ENCODE data around the gene RYR3. TPM values are rescaled to one million over a fixed set of nuclear protein-coding genes. Genes with fewer than 3 reads are reported as not detected.

RYR3 gene
- total RNA-seq, 4 donors from 2014 or later, result 9.1 to 64.0 (median 30.4) TPM

DNA sequence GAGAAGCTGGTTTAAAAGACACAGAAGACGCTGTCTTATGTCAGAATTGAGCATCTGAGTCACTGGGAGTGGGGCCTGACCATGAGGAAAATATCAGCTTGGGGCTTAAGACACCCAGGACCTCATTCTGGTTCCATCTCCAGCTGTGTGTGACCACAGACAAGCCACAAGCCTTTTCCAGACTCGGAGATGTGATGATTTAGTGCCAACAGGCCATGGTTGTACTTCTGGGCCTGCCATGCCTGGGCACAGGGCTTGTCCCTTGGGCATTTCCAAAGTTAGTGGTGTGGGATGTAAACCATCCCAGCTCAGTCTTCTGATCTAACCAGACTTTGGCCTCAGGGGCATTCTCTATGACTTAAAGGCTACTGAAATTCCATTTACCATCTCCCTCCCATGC, 269.8 kb downstream of the RYR3 start:
- DNase-seq, result no peak
- intact Hi-C loops (cut with DNase I; ENCODE audit: low total_unique reads), result no loop called here
- Histone ChIP-seq H3K4me1 (no peaks in the 10 kb centered on the region), H3K36me3 (no peaks in the 10 kb centered on the region), H3K9me3 (no peaks in the 10 kb centered on the region), H3K27me3 (no peaks in the 10 kb centered on the region), H3K27ac (peak overlapping the region in 1 of 2 donors; percentile 45), H3K4me3 (no peak overlapping the region)
- TF ChIP-seq POLR2A (IDR thresholded peaks at IDR 0.05), result no peak
- no peak for TF ChIP-seq CTCF (IDR thresholded peaks at IDR 0.05)

DNA sequence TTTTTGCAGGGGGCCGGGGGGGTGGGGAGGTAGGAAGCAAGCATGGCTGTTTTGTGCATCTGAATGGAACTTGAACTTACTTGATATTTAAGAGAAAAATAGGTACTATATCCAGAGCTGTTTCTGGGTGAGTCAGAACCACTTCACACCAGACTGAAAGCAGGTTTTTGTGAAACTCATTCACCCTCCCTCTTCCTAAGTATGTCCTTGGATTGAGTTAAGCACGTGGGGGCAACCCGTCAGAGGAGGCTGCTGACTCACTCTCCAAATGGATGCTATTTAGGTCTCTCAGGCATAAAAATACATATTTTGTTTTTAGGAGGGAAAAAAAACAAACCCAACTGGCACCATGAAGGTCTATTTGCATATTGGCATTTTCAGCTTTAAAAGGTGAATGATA, 270.3 kb downstream of the RYR3 start:
- no peaks in the 10 kb centered on the region for H3K27me3 ChIP-seq
- peak in 1 of 2 donors; percentile 19 for DNase-seq
- intact Hi-C loops (cut with DNase I; ENCODE audit: low total_unique reads), result no loop called here
- no peak overlapping the region for H3K4me3 ChIP-seq
- H3K4me1 ChIP-seq, result no peaks in the 10 kb centered on the region
- peak overlapping the region in 1 of 2 donors; percentile 45 for H3K27ac ChIP-seq
- H3K9me3 ChIP-seq, result no peaks in the 10 kb centered on the region
- no peak for TF ChIP-seq POLR2A (IDR thresholded peaks at IDR 0.05)
- TF ChIP-seq CTCF (IDR thresholded peaks at IDR 0.05), result no peak
- H3K36me3 ChIP-seq, result no peaks in the 10 kb centered on the region

DNA sequence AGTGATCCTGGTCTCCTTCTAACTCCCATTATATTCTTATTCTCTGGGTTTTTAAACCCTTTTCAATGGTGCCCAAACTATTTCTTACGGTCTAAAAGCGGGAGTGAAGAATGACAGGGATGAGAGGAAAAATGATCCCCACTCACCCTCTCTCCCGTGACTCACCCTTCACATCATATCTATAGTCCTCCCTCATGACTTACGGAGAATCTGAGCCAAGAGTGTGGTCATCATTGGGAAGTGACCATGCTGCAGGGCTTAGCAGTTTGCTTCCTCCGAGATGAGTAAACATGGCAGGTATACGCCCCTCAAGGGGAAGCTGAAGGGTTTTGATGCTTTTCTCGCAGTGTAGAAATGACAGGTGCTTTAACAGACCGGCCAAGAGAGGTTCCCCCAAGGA, 274.0 kb downstream of the RYR3 start:
- DNase-seq, result peak; percentile 22
- intact Hi-C loops (cut with DNase I; ENCODE audit: low total_unique reads), result no loop called here
- TF ChIP-seq POLR2A (IDR thresholded peaks at IDR 0.05), result no peak
- no peak for TF ChIP-seq CTCF (IDR thresholded peaks at IDR 0.05)
- no peak overlapping the region for H3K27ac ChIP-seq
- no peak overlapping the region for H3K4me3 ChIP-seq
- H3K4me1 ChIP-seq, result no peaks in the 10 kb centered on the region
- H3K36me3 ChIP-seq, result no peaks in the 10 kb centered on the region
- H3K27me3 ChIP-seq, result no peaks in the 10 kb centered on the region
- no peaks in the 10 kb centered on the region for H3K9me3 ChIP-seq

DNA sequence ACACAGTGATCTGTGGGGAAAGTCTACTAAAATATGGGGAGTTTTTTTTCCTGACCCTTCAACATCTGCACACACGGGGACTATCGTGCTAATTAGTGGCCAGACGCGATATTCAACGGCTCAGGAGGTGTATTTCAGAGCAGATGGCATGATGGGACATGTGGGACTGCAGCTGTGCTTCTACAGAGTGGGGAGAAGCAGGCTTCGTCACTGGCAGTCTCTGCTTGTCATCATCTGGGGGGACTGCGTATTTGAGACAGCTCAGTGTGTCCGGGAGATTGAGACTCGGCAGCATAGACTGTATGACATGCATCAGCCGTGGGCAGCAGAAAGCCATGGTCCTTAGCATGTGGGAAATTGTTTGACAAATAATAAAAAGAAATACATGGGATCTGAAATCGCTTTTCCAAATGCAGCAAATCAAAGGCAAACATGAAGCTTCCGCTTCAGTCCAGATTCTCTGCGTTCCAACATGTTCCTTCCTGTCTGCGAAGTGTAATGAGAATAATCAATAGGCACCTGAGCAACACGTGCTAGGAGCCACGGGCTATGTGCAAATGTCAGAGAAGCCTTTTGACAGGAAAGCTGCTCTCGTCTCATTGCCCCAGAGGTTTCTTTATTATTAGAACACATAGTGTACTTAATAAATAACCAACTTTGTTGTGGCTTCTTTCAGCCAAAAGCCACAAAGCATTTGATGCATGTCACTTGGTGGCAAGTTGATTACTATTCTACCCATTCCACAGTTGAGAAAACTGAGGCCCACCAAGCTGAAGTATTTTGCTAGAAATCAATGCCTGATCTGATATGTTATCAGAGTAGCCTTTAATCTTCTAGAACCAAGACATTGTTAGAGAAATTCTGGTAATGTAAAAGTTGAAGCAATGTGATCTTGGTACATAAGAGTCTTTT, 276.3 kb downstream of the RYR3 start:
- TF ChIP-seq CTCF (IDR thresholded peaks at IDR 0.05), result no peak
- no peak for TF ChIP-seq POLR2A (IDR thresholded peaks at IDR 0.05)
- intact Hi-C loops (cut with DNase I; ENCODE audit: low total_unique reads), result no loop called here
- Histone ChIP-seq H3K4me3 (no peak overlapping the region), H3K27ac (no peak overlapping the region), H3K36me3 (no peaks in the 10 kb centered on the region), H3K9me3 (no peaks in the 10 kb centered on the region), H3K4me1 (no peaks in the 10 kb centered on the region), H3K27me3 (no peaks in the 10 kb centered on the region)
- no peak for DNase-seq

DNA sequence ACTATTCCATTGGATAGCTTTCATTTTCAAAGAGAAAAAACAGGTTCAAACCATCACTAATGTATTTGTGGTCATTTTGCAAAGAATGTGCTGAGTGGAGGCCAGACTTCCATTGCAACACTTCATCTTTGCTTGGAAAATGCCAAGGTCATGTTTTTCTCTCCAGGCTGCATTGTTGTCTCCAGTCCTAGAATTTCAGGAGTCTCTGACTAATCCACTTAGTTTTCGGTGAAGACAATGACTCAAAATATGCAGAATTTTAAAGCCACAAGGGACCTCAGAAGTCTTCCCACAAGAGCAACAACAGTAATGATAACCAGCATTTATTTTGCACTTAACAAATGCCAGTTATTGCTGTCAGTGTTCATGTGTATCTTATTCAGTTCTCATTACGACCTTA, 277.0 kb downstream of the RYR3 start:
- H3K9me3 ChIP-seq, result no peaks in the 10 kb centered on the region
- DNase-seq, result no peak
- H3K27ac ChIP-seq, result no peak overlapping the region
- TF ChIP-seq POLR2A (IDR thresholded peaks at IDR 0.05), result no peak
- no peak for TF ChIP-seq CTCF (IDR thresholded peaks at IDR 0.05)
- no peak overlapping the region for H3K4me3 ChIP-seq
- H3K27me3 ChIP-seq, result no peaks in the 10 kb centered on the region
- intact Hi-C loops (cut with DNase I; ENCODE audit: low total_unique reads), result no loop called here
- H3K4me1 ChIP-seq, result no peaks in the 10 kb centered on the region
- H3K36me3 ChIP-seq, result no peaks in the 10 kb centered on the region
